HG03571 (cell line): ENCODE results near the gene EIF6.

Experiments
- ATAC-seq: cut with Tn5 transposase; IDR thresholded peaks from one replicate; pipeline ENCODE4 v1.9.1; 2021; ENCODE audit not compliant: unreplicated experiment

Gene EIF6

GRCh38 chr20:35281506-35282101 lies 3.0 kb downstream of the EIF6 start:
- no peak for ATAC-seq

DNA sequence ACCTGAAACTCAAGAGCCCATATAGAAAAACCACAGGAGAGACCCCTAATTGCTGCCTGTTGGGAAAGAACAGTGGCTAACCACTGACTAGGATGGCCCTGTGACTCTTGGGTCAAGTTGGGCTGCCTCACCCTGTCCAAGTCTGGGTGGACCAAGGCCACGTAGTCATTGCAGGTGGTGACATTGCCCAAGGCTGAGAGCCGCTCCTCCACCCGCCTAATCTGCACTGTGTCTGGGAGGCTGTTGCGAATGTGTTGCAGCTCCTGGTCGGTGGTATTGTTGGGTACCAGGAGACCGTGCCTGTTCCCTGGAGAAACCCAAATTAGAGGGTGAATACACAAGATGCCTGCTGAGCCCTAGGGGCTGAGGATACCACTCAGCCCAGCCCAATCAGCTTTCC lies 4.0 kb downstream of the EIF6 start:
- ATAC-seq: no peak

DNA sequence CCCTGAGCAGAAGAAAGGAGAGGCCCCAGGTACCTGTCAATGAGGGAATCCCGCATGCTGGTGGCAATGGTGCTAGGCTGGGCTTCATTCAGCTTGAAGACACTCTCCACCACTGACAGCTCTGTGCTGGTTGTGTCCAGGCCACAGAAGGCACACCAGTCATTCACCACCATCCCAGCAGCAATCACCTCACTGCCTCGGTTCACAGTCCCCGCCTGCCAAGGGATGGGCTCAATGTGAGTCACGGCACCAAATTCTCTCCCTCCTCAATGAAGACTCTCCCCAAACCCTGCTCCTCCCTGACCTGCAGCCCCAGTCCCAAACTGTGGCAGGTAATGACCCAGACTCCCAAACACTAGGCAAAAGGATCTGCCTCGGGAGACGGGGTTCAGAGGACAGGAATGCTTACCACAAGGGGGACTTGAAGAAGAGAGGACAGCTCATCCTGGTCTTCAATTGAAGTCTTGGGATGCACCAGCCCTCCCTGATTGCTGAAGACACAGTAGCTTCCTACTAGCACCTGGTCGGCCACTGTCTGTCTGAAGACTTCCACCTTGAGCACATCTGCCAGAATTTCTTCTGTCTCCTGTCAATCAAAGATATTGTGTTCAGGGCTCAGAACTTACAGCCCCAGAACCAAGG lies 4.9 kb downstream of the EIF6 start:
- no peak for ATAC-seq

DNA sequence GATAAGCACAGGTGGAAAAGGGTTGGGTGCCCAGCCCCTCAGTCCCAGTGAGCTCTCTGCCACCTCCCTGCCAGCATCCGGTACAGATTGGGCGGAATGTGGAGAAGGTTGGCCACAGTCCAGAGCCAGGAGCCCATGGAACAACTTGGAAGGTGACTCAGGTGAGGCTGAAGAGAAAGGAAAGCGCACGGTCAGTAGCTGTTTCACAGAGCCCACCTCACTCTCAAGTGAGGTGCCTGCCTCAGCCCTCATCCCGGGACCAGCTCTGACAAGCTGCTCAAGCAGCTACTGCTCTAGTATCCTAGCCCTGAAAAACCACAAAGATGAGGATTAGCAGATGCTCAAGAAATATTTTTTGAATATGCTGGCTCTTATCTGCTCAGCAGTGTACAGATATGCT lies 5.5 kb downstream of the EIF6 start:
- ATAC-seq: no peak

DNA sequence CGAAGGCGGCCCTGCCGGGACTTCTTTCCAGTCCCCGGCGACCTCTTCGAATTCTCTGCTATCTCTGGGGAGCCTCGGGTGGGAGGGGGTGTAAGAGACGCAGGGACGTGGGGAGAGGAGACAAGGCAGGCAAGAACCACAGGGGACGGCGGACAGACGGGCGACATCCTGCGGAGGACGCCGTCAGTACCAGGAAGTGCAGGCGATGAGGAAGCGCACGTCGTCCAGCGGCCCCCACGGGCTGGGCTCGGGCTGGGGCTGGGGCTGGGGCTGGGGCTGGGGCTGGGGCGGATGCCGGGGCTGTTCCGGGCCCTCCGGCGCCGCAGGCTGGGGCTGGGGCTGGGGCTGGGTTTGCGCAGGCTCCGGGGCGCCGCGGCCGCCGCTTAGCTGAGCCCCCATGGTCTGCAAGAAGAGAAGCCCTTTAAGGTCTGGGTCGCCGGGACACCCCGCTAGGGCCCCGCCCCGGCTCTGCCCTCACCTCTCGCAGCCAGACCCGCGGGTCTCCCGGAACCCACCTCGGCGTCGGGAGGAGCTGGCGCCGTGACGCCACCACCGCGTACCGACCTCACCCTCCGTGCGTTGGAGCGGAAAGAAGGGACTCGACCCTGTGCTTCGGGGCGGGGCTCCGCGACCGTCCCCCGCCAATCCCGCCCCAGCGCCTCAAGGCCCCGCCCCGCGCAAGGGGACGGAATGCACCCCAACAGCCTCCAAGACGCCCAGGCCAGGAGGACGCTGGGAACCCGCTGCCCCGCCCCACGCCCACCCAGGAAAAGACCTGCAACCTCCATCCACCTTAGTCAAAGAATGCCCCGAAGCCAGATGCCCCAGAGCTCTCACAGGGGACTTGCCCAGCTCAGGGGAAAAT lies 6.8 kb downstream of the EIF6 start, which contains the start of gene MMP24OS:
Gene MMP24OS, minus strand, starts transcription at position 592 of the 865 bp plus-strand sequence. Its CDS starts 193 bp downstream, at position 399.
- ATAC-seq: peak; percentile 72

GRCh38 chr20:35277127-35277526 lies 7.4 kb downstream of the EIF6 start:
- ATAC-seq: no peak

GRCh38 chr20:35276408-35276807 lies 8.2 kb downstream of the EIF6 start:
- ATAC-seq: no peak

GRCh38 chr20:35275741-35276251 lies 8.8 kb downstream of the EIF6 start:
- ATAC-seq: no peak

- ATAC-seq: no peak
Measured at GRCh38 chr20:35274172-35275092, 10.1 kb downstream of the EIF6 start.

DNA sequence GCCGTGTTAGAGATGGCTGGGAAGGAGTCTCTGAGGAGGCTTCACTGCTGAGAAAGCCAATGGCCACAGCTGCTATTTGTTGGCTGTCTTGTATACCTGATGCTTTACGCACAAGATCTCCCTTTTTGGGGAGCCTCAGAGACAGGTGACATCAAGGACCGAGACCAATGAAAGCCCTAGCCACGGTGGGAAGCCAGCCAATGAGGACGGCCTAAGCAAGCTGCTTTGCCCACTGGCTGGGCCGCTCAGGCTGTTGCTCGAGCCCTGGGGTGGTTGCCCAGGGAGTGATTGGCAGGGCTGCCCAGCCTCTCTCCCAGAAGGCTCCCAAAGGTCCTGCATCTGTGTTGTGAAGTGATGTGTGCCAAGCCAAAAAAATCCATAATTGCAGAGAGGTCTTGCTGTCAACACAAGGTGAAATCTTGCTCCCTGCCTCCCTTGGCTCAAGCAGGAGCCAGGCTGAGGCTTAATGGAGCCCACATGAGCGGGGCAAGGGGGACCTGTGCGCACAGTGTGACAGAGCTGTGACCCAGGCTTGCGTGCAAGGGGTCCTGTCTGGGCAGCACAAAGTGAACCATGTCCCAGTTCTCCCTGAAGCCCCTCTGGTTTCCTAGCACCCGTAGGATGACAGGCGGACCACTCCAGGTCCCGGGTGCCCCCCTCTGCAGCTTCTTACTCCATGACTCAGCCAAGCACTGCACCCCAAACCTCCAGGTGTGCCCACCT lies 11.0 kb downstream of the EIF6 start:
- no peak for ATAC-seq

DNA sequence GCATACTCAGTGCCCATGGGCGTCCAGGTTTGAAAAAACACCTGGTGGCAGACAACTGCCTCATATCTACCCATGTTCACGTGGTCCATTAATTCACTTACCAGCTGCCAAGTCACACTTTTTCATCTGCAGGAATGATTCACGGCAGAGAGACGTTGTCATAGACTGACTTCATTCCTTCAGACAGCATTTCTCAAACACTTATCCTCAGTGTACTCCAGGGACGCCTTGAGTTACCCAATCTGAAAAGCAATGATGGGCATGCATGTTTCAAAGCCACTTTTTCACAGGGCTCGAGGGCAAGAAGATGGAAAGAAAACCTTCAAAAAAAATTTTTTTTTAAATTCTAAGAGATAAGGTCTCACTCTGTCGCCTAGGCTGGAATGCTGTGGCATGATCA lies 12.7 kb downstream of the EIF6 start:
- no peak for ATAC-seq

GRCh38 chr20:35271073-35271882 lies 13.3 kb downstream of the EIF6 start:
- no peak for ATAC-seq

DNA sequence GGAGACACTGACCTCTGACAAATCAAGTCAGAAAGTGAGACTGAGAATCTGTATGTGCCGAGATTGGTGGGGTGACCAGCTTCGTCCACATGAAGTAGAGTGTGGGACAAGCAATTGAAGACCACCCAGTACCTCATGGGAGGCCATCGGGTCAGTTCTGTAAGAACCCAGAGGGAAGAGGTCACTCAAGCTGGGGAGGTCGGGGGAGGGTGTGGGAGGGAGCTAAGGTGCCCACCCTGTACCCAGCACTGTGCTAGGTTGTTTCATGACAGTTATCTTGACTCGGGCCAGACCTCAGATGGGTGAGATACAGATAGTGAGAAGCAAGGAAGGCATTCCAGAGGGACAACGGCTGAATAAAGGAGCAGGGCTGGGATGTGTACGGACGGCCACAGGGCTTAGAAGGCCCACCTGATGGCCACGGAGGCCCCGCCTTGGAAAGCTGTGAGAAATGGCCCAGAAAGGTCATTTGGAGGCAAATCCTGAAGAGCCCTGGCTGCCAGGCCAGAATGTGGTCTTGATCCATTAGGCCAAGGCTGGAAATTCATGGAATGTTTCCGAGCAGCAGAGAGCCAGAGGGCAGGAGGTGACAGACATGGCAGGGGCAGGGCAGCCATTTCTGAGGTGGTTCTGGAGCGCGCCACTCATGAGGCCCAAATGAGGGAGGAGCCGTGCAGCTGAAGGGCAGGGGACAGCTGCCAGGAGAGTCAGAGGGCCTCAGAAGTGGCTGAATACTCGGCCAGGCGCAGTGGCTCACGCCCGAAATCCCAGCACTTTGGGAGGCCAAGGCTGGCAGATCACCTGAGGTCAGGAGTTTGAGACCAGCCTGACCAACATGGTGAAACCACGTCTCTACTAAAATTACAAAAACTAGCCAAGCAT lies 14.3 kb downstream of the EIF6 start:
- ATAC-seq: no peak

- no peak for ATAC-seq
Measured at GRCh38 chr20:35269055-35269781, 15.4 kb downstream of the EIF6 start.

DNA sequence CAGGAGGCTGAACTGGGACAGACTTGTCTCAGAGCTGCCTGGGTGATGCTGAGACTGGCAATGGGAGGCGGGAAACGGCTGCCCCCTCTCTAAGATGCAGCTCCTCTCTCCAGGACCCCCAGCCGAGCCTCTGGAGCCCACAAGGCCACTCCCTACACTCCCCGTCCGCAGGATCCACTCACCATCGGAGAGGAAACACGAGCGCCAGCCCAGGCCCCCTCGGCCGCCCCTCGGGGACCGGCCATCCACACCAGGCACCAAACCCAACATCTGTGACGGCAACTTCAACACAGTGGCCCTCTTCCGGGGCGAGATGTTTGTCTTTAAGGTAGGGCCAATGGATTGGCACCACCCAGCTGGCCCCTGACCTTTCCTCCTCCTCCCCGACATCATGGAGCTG lies 17.5 kb downstream of the EIF6 start:
- ATAC-seq: no peak

- no peak for ATAC-seq
Measured at GRCh38 chr20:35264755-35265154, 19.8 kb downstream of the EIF6 start.

- ATAC-seq: no peak
Measured at GRCh38 chr20:35263532-35264341, 20.8 kb downstream of the EIF6 start.
